GF-D8 (cell line): Measurements from ENCODE around the gene RYR3.

Experiments
- DNase-seq: peaks from one replicate; lab custom pipeline; 2025; lab: John Stamatoyannopoulos, UW

The RYR3 gene

DNA sequence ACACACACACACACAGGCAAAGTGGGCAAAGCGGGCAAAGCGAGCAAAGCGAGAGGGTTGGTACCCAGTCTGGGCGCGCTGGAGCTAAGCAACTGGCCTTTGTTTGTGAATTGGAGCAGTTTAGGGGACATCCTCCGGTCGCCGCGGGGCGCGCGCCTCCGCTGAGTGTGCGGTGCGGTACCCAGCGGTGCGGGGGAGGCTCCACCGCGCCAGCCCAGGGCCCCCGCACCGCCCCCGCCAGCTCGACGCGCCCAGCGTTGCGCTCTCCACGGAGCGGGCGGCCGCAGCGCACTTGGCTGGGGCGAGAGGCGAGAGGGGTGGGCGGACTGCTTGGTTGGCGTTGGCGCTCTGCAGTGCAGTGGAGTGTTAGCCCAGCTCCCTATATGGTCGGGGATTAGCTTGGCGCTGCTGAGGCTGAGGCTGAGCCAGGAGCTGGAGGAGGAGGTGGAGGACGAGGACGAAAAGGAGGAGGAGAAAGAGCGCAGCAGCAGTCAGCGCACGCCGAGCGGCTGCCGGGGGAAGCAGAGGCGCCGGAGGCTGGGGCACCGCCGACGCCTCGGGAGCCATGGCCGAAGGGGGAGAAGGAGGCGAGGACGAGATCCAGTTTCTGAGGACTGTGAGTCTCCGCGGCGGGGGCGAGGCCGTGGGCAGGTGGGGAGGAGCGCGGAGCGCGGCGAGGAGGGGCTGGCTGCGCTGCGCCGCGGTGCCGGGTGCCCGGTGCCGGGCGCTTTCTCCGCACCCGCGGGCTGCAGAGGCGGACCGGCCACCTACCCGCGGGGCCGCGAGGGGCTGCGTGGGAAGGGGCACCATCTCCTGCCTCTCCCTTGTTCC is at the start of gene RYR3:
TSS of gene RYR3 (plus strand) at position 487 of the 831 bp plus-strand sequence. CDS start at position 566, 79 bp downstream.
- DNase-seq, result no peak

GRCh38 chr15:33262306-33262705 is 48.5 kb upstream of the RYR3 start:
- DNase-seq, result no peak

- DNase-seq, result no peak
Observed at GRCh38 chr15:33277689-33278088, 33.1 kb upstream of the RYR3 start.

GRCh38 chr15:33278816-33279612 is 31.8 kb upstream of the RYR3 start:
- DNase-seq, result no peak

- DNase-seq, result no peak
Observed at GRCh38 chr15:33279613-33280205, 31.1 kb upstream of the RYR3 start.

DNA sequence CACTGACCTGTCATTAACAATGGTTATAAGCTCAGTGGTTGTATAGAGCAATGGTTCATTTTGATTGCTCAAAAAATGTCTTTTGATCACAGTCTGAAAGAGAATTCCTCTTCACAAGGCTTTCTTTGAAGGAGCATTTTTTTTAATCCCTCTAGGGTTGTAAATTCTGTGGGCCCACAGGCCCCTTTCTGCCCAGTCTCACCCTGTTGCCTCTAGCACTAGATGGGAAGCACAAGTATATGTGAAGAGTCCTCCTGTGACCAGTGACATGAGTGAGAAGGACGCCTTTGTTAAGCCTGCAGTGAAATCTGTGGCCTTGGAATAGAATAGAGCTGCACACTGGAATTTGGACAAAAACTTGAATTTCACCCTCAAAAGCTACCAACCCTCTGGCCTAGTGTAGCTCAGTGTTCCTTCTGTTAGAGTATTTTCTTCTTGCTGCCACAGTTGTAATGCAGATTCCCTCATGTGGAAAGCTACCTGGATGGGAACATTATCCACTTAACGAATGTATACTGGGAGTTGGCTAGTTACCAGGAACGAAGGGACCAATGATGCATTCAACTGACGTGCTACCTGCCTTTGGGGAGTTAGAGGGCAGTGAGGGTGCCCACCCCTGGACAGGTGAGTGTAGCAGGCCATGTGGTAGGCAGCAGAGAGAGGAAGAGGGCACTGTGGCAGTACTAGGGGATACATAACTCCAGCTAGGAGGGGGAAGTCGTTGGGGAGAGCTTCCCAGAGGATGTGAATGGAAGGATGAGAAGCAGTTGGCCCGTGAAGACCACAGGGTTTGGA is 28.3 kb upstream of the RYR3 start:
- DNase-seq, result no peak

GRCh38 chr15:33283576-33283975 is 27.2 kb upstream of the RYR3 start:
- no peak for DNase-seq

GRCh38 chr15:33284336-33284735 is 26.4 kb upstream of the RYR3 start:
- no peak for DNase-seq

DNA sequence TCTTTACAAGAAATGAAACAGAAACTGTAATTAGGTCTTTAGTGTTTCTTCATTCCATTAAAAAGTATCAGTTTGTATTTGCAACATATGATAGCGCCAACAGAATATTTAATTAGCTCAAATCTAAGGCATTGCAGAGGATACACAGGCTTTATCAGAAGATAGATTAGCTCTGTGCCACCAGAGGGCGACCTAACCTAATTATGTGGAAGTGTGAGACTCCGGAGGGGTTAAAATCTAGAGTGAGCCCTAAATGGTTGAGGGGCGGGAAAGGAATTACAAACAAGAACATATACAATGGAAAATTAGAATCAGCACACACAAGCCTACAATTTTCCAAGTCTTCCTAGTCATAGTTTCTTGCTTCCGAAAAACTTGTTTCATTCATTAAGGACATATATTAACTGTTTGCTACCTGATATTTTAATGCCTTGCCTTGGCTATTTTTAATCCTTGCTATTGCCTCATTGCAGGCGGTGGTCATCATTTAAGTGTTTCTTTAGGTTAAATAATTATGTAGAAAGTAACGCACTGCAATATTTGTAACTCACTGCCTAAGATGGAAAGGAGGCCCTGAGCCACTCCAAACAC is 18.0 kb upstream of the RYR3 start:
- DNase-seq, result no peak

GRCh38 chr15:33293713-33294334 is 16.9 kb upstream of the RYR3 start:
- DNase-seq, result no peak

DNA sequence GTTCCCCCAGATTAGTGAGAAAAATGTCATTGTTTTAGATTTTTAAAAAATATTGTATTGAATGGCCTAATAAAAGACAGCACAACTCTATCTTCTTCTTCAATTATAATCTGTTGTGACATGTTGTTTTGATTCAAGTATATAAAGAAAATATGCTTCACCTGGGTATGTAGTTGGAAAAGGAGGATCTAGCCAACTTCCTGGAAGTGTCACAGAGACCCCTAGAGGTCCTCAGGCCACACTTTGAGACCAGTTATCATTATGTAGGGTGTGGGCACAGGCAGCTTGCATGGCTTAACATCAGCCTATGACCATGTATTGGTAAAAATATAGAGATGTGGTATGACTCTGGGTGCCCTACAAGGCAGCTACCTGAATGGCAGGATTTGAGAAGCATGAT is 14.7 kb upstream of the RYR3 start:
- no peak for DNase-seq

DNA sequence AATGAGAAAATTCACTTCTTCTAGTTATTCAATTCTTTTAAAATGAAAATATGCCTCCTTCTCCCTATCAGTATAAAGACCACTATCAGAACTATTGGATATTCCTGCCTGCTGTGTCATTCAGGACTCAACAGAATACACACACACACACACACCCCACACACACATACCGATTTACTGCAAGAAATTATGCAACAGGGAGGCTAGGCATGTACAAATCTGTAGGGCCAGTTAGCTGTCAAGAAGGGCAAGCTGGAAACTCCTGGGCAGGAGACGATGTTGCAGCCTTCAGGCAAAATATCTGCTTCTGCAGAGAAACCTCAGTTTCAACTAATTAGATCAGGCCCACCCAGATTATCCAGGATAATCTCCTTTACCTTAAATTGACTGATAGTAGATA is 13.9 kb upstream of the RYR3 start:
- DNase-seq, result no peak

DNA sequence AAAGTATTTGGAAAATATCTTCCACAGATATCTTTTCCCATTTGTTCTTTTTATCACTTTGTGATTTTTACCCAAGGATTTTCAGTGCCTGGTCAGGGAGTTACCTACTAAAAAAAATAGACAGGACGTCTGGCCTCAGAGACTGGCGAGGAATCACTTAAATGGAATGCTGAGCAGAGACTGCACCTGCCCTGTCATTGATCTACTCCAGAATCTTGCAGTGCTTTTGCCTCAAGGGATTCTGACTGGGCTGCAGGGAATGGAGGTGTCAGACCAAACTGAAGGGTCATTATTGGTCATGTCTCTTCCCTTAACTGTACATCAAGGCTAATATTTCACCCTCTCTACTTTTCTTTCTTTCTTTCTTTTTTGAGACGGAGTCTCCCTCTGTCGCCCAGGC is 12.1 kb upstream of the RYR3 start:
- no peak for DNase-seq

DNA sequence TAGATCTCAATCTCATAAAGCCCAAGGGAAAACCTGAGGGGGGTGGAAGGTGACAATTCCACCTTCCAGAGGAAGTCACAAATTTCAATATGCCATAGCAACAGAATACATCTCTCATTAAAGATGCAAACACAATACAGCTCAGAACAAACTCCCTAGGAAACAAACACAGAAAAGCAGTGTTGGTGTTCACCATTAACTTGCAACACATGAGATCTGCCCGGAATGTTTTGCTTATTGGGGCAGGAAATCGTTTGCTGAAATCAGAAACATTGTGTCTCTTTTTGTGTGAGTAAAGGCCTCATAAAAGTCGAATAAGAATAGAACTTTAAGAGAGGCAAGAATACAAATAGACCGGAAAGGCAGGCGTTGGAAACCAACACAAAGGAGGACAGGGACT is 5.8 kb upstream of the RYR3 start:
- no peak for DNase-seq

GRCh38 chr15:33309602-33310276 is 1.0 kb upstream of the RYR3 start:
- no peak for DNase-seq

DNA sequence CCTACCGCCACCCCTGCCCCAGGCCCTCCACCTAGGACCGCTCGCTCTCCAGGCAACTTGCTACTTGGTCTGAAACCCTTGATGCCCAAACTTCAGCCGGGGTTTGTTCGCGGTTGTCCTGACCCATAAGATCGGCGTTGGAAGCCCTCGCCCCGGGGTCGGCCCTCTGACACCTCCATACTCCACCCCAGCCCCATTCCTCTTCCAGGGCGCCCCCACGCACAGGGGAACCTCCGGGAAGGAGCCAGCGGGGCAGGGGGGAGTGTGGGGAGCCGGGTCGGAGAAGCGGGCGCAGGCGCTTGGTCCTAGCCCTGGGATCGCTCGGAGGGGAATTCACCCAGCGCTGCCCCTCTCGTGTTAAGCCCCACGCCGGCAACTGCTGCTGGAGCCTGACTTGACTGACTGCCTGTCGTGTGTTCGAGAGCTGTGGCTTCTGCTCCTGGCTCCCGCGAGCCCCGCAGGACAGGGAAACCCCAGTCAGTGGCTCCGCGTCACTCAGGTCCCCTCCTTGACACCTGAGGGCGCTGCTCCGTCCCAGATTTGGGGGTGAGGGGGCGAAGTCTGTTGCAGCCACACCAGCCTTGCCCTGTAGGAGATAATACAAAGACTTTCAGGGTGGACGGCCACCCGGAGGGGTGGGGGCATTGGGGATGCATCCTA is 675 bp downstream of the RYR3 start:
- no peak for DNase-seq

DNA sequence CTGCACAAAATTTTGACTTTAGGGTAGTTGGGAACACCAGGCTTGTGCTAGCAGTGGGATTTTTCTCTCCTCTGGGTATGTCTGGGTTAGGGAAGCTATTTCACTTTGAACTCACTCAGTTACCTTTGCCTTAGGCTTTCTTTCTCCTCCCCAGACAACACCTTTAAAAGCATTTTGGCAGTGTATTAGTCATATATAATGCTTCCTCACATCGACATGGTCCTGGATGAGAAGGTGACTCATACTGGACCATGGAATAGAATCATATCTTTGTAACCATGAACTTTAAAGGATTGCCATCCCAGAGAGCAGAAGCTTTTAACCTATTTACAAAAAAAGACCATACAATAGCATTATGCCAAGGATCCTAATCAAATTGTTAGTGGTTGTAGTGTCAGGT is 2.7 kb downstream of the RYR3 start:
- no peak for DNase-seq

GRCh38 chr15:33314069-33314468 is 3.3 kb downstream of the RYR3 start:
- no peak for DNase-seq

- no peak for DNase-seq
Observed at GRCh38 chr15:33315044-33315443, 4.3 kb downstream of the RYR3 start.

GRCh38 chr15:33317896-33318295 is 7.1 kb downstream of the RYR3 start:
- no peak for DNase-seq
